Endometrium (tissue), 2 donors: Measurements from ENCODE around the gene MTNR1A.
A peak's percentile ranks its signal among the peaks of the same experiment; 100 is the strongest.

Experiments used
- FAIRE-seq: peaks from 2 replicates; lab custom pipeline; 2012; peaks lifted over from hg19 to GRCh38; lab: Jason Lieb, UNC
- donor health status: control.
- donor health status: control.

MTNR1A gene

DNA sequence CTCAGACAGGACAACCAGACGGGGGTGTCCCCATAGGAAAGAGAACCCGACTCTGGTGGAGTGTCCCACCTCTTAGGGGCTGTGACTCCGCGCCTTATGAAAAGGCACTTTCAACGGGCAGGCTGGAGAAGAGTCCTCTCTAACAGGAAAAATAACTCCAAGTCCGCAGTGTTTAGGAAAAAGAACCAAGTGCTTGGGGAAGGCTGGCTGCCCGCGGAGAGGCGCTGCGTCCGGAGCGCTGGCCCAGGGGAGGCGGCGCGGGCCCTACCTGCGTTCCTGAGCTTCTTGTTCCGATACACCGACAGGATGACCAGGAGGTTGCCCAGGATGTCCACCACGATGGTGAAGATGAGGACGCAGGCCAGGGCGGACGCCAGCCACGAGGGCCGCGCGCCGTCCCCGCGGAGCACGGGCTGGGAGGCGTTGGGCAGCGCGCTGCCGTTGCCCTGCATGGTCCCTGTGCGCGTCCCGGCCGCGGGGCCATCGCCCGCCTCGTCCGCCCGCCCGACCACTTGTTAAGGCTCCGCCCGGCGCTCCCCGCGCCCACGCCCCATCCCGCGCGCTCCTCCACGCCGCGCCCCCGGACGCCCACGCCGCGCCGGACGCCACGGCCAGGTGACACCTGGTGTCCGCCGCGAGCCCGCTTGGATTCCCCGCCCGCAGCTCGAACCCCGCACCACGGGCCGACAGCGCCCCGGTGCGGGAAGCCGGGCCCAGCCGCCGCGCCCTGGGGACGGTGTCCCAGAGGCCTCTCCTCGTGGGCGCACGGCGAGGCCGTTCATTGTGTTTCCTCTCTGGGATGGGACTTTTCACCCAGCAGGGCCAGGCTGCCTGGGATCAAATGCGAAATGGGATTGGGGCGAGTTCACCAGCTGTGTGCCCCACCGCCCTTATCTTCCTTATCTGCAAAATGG lies at the start of gene MTNR1A:
TSS of gene MTNR1A (minus strand) at position 654 of the 914 bp plus-strand sequence. CDS start at position 452, 202 bp downstream.
- FAIRE-seq: no peak

DNA sequence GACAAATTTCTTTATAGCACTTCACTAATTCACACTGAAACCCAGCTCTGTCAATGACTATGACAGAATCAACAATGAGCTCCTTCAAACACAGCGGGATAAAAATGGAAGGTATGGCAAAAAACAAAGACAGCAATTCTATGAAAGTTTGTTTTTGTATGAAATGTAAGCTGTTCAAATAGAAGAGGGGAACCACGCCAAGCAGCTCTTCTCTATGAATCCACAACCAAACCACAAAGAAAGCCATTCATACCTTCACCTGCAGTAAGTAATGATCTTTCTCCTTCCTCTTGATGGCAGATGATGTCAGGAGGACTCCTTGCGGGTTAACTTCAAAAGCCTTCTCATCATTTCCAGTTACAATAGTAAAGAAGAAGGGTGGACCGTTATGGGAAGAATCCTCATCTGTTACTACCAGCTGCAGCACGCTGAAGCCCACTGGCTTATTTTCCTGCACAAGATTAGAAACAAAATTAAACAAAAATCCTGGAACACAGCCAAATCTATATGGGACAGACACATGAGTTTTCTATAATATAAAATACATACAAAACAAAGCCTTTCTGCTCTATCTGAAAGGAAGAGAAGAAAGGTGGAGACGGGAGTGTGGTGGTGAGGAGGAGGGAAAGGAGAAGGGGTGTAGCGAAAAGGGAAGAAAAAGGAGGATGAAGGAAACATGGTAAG lies 48.9 kb upstream of the MTNR1A start:
- FAIRE-seq: no peak

DNA sequence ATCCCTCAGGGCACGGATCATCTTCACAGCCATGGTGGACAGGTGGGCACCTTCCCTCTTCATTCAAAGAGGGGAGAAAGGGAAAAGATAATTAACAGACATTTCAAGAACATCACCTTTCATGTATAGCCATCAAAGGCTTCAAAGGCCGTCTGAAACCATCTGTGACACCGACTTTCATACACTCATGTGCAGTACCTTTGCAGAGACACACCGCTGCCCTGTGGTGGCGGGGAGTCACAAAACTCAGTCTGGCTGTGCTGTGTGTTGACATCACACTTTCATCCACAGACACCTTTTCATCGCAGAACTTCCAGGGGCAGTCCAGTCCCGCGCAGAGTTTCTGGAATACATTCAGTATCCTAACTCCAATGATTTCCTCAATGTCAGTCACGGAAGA lies 47.6 kb upstream of the MTNR1A start:
- FAIRE-seq: no peak

DNA sequence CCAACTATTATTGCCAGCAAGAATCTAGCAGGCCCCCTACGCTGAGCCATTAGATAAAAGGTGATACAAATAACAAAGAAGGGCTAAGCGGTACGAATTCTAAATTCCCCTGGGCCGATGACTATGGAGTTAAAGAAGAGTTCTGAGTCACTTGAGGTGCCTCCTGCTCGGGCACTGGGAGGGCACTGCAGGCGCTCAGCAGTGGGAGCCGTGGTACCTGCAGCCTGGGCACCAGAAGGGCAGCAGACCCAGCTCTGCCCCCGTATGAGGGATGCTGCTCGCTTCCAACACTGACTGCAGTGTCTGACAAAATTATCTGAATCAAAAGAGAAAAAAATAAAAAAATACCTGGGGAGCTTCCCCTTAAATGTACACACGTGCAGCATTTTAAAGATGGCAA lies 44.1 kb upstream of the MTNR1A start:
- no peak for FAIRE-seq

DNA sequence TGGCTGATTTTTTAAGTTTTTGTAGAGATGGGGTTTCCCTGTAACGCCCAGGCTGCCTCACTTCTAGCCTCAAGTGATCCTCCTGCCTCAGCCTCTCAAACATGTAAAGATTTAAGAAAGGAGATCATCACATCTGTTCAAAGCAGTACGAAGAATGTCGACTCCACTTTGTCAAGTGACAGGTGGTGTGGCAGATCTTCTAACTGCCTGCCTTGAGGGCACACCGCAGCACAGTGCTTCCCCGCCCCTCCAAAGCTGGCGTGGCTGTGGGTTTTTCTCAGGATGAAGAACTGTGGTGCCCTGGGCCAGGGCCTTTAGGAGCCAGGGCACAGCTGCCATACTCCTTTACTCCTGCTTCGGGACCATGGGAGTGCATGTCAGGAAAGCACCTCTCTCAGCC lies 43.3 kb upstream of the MTNR1A start:
- no peak for FAIRE-seq

DNA sequence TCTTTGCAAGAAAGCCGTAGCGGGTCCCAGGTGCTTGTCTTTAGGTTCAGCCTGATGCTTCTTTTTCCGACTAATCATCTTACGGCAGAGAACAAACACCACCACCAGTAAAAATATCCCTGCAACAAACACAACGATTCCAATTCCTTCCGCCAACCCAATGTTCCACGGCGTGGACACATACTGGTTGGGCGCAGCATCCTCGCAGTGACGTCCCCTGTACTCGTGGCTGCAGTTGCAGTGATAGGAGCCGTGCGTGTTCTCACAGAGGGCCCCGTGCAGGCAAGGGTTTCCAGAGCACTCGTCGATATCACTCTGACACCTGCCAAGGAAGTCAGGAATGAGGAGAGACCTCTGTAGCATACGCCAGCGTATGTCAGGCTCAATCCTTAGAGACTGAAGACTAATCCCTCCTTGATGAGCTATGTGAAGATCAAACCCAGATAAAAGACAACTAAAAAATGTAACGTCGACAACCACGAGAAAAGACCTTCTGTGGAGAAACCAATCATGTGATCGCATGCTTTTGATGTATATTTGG lies 41.6 kb upstream of the MTNR1A start:
- FAIRE-seq: no peak

DNA sequence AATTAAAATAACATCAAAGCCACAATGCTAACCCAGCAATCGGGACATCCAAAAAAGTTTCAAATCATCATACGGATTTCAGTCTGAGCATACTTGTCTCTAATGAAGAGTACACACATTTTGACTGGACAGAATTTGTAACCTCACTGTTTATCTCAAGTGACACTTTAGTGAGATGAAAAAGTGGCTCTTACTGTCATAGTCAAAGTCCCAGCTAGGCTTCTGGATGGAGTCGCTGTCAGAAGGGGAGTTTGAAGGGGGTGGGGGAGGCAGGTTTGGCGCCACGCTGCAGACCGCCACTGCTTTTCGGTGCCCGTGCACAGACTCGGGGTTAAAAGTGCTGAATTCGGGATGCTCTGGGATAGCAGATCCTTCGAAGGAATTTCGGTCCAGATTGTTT lies 41.0 kb upstream of the MTNR1A start:
- no peak for FAIRE-seq

DNA sequence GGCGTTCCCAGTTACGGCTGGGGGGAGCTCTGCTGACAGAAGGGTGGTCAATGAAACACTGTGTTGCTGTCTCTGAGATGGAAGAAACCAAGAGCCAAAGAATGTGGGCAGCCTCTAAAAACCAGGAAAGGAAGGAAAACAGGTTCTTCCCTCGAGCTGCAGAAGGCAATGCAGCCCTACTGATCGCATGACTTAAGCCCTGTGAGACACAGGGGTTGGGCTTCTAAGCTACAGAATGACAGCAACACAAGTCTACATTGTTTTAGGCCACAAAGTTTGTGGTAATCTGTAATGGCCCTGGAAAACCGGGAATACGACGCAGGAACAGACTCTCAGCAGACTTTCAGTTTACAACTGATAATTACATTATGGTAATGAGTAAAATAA lies 38.2 kb upstream of the MTNR1A start:
- FAIRE-seq: no peak

DNA sequence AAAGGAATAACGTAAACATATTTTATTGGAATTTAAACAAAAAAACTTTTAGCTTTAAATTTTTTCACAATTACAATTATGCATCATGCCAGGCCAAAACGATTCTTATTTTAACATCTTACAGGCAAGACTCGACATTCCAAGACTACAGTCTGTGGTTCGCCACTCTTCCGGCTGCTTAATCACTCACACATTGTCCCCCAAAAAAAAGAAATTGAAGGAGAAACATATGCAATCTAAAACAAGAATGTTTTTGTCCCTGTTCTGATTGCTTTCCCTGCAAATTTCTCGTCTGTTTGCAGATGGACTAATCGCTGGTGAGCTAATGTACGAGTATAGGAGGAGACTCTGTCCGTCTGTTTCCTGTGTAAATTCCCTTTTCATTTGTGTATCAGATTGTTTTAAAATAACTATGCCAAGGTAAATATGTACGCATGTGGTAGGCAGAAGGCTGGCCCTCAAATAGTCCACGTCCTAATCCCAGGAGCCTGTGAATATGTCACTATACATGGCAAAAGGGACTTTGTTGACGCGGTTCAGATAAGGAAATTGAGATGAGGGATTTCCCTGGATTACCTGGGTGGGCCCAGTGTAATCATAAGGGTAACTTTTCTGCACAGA lies 37.7 kb upstream of the MTNR1A start:
- FAIRE-seq: no peak

DNA sequence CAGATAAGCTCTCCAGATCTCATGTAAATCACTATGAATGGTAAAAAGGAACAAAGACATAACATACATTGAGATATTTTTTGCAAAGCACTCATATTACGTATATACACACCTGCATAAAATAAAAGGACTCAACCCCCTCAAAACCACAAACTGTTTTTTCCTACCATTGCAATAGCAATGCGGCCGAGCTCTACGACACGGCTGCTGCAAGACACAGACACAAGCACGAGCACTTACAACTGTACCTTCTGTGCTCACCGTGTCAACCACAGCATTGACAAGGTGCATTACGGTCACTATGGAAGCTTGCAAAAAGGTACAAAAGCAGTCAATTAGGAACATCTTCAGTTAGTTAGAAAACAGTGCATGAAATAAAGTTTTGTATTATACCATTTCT lies 37.1 kb upstream of the MTNR1A start:
- FAIRE-seq: no peak

DNA sequence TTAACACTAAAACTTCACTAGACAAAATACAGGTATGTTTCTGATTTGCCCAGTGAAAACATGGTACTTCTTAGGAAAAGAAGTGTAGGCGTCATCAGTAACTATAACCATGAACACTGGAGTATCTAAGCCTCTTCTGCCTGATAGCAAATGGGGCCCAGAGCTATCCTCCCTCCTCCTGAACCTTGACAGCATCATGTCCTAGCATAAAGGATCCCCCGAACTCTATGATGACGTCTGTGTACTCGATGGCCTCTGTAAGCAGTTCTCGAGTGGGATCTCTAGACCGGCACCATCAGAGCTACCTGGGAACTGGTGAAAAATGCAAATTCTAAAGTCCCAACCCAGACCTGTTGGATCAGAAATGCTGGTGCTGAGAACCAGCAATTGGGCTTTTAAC lies 36.3 kb upstream of the MTNR1A start:
- no peak for FAIRE-seq

DNA sequence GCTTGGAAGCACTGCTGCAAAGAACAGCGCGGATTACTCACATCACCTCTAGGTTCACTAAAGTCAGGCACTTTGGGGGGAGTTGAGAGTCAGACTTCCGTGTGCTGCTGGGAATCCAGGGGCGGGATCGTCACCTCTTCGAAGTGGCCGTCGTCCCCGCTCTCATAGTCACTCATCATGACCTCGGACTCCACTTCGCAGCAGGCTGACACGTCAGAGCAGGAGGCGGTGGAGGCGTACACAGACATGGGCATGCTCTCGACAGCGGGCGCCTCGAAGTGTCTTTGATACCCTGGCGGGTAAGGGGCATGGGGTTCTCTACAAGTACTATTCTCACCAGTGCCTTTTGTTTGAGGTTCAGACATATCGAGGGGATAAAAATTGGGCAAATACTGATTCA lies 33.1 kb upstream of the MTNR1A start:
- no peak for FAIRE-seq

DNA sequence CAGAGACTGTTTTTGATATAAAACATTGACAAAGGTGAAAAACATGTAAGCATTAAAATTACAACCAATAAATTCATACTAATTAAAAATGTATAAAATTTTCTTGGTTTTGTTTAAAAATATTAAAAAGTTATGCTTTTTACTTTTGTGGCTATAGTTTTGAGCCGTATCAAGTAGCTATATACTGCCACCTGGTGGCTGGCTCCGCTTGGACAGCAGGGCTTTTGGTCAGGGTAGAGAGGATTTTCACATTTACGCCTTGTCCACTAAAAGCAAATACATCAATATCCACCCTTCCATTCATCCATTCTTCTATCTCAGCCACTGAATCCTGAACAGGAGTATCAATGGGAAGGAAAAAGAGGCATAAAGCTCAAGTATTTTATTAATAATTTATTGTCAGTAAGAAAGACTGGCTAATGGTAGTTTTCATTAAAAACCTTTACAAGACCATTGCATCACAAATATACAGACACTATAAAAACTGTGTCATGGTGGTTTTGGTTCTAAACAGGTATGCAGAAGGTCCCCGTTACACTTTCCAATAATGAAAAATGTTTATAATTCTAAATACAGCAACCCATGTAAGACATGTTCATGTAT lies 32.1 kb upstream of the MTNR1A start:
- peak; percentile 79 for FAIRE-seq

DNA sequence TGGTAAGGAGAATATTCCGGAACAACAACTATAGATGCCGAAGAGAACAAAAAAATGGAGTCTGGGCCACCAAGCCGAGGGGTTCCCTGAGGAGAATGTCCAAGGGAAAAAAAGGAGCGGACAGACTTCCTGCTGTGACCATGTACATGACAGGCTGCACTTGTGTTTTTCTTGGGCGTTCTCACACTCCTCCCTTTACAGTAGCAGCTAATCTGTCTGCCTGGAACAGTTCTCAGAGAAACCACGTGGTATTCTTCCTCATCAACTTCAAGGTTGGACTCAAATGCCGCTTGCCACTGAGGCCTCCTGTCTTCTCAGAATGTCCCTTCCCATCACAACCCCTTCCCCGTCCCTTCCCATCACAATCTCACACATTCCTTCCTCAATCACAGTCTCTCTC lies 30.8 kb upstream of the MTNR1A start:
- FAIRE-seq: no peak

DNA sequence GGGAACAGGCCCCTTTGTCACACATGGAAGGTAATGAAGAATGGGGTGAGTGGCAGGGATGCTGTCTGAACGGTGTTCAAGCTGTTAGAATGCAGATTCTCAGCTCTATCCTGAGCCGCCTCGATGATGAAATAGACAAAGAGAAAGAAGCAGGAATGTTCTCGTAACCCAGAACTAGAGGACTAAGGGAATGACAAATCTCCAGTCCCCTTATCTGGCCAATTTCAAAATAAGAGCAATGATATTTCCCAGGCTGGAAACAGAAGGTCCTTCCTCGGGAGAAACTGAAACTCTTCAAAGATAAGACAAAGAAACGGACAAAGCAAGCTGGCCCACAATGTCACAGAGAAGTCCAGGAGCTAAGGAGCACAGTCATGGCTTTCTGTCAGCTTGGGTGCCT lies 29.5 kb upstream of the MTNR1A start:
- FAIRE-seq: no peak

DNA sequence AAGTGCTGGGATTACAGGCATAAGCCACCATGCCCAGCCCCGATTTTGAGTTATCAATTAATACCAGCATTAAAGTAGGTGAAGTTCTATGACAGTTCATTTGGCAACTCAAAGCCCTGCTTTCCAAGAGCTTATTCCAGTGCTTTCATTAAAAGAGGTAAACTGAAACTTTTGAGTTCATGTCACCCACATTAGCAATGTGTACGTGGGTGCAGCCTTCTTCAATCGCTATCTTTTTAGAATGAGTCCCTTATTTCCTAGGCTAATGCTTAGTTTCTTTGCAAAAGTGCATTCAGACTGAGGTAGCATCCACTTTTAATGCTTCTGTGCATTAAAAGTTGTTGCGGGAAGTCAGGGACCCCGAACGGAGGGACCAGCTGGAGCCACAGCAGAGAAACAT lies 26.1 kb upstream of the MTNR1A start:
- FAIRE-seq: no peak

DNA sequence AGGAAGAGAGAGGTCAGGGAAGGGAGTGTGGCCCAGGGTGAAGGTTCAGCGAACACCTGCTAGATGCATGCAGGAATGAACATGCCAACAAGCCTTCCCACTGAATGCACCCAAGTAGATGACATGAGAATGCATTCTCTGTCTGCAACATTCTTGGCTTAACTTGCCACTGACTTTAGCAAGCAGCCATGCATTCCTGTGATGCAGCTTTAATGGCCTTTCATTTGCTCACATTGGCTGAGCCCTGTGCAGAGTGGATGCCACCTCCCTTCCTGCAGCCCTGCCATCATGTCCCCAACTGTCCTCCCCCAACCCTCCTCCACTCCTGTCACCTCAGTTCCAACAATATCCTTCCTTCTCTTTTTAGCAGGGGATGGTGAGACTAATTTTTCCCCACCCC lies 25.3 kb upstream of the MTNR1A start:
- no peak for FAIRE-seq

DNA sequence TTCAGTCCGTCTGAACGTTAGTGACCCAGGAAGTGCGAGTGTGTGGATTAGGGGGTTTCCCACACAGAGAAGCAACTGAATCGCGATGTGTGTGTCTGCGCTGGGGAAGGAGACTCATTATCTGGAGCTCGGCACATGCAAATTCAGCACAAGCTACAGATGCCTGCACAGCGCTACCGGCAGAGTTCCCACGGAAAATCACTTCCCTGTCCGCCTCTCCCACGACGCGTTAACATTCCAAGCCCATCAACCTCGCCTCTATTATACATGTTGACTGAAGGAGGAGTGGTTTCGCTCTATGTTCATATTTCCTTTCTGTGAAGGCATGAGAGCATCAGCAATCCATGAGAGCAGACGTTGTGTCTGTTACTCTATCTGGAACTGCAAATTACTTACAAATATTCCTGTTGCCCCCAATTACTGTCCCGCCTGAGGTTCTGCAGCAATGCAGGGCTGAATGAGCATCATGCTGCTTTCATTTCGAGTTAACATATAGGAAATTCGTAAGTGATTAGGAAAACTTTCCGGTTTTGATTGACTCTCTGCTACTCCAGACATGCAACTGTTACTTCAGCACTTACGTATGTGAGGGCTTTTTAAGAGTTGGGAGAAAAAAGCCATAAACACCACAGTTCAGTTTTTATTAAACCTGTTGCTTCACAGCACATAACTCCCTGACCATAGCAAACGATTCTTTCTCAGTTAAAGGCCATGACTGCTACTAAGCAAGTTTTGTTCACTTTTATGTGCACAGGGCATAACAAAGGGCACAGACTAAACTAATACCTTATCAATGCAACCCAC lies 15.0 kb upstream of the MTNR1A start:
- FAIRE-seq: no peak

DNA sequence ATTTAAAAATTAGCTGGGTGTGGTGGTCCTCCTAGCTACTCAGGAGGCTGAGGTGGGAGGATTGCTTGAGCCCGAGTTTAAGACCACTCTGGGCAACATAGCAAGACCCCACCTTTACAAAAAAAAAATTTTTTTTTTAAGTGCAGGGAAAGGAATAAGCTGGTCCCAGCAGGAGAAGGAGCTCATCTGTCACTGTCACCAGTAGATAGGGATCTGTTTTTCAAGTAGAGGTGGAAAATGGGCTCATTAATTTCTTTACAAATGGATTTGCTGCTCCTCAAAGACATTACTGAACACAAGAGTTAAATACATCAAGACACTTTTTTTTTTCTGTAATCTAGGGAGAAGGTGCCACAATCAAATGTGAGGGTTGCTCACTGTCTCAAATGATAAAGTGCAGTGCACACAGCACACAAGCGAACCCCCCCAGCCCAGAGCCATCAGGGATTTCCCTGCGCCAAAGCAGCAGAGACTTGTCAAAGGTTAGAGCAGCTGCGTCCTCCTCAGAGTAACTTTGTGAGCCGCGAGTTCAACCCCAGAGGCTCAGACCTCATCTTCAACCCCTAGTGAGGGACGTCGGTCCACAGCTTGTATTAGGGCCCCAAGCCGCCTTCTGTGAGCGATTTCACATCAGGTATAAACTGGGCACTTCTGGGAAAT lies 14.3 kb upstream of the MTNR1A start:
- no peak for FAIRE-seq

DNA sequence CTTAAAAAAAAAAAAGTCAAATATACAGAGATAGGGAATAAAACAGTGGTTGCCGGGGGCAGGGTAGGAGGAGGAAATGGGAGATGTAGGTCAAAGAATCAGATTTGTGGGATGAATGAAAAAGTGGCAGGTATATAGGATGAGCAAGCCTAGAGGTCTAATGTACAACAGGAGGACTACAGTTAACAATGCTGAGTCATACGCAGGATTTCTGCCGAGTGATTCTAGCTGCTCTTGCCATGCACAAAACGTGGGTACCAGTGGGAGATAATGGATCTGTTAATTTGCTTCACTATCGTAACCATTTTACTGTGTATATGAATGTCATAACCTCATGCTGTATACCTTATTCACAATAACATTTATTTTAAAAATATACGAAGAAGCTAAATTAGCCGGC lies 10.7 kb upstream of the MTNR1A start:
- FAIRE-seq: no peak

DNA sequence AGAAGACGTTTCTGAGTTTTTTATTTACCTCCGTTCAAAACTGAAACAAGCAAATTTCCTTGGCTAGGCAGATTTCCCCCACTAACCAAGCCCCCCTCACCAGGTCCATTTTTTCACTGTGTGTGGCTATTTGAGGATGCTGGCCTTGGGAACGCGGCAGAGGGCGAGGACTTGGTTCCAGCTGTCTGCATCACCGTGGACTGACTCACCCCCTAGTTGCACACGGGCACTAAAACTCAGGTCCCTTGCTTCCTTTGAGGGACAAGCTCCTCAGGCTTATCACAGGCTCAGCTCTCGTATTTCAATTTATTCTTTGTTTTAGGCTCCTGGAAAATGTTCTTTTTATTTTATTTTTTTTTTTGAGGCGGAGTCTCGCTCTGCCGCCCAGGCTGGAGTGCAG lies 8.4 kb upstream of the MTNR1A start:
- FAIRE-seq: no peak
